GM12873 (cell line): Measurements from ENCODE around the gene KRTAP20-4.

Experiments used
- TF ChIP-seq, protein P1 (sequence below): IDR thresholded peaks from 2 replicates; pipeline ENCODE4 v1.5.1; 2012; ENCODE audit warnings: low read depth, mild to moderate bottlenecking, moderate library complexity, low read length, control low read depth; ENCODE audit not compliant: insufficient read depth; ENCODE audit errors: missing control alignments

KRTAP20-4 gene

DNA sequence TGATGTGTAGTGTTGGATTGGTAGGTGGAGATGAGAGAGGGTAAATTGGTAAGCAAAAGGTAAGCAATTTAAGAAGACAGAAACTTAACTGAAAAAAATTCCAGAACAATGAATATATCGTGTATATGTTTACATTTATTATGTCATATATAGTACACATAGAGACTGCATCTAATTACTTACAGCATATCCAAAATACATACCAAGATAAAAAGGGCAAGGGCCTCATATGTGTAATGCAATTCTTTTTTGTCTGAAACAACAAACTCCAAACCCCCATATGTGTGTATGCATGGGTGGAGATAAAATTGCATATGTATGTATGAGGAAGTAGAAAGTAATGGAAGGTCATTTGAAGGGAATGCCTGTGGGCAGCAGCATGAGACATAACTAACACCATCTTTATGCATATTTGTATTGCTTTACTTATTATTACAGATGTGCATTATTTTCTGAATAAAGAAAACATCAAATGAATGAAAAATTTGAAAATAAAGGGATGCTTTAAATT lies 26.5 kb downstream of the KRTAP20-4 start:
- TF ChIP-seq, protein P1, sequence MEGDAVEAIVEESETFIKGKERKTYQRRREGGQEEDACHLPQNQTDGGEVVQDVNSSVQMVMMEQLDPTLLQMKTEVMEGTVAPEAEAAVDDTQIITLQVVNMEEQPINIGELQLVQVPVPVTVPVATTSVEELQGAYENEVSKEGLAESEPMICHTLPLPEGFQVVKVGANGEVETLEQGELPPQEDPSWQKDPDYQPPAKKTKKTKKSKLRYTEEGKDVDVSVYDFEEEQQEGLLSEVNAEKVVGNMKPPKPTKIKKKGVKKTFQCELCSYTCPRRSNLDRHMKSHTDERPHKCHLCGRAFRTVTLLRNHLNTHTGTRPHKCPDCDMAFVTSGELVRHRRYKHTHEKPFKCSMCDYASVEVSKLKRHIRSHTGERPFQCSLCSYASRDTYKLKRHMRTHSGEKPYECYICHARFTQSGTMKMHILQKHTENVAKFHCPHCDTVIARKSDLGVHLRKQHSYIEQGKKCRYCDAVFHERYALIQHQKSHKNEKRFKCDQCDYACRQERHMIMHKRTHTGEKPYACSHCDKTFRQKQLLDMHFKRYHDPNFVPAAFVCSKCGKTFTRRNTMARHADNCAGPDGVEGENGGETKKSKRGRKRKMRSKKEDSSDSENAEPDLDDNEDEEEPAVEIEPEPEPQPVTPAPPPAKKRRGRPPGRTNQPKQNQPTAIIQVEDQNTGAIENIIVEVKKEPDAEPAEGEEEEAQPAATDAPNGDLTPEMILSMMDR: no peak

DNA sequence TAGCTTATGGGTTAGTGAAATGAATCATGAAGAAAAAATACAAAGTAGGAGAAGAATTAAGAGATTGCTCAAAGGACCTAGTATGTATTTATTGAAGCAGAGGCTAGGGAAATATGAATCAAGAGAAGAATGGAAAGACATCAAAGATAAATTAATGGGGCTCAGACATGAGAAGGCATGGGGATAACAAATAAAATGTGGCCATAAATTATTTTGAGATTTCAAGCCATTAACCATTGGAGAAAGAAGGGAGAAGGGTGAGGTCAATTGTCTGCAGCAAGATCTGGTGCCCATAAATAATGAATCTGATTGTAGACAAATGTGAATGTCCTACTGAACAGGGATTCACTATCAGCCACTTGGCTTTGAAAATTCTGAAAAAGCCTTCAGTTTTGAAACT lies 32.5 kb downstream of the KRTAP20-4 start:
- TF ChIP-seq, protein P1: no peak

DNA sequence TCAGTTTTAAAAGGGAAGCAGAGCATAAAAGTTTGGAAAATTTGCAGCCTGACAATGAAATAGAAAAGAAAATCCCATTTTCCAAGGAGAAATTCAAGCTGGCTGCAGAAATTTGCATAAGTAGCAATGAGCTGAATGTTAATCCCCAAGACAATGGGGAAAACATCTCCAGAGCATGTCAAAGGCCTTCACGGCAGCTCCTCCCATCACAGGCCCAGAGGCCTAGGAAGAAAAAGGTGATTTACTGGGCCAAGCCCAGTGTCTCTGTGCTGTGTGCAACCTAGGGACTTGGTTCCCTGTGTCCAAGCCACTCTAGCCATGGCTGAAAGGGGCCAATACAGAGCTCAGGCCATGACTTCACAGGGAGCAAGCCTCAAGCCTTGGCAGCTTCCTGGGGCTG lies 48.3 kb downstream of the KRTAP20-4 start:
- TF ChIP-seq, protein P1: no peak
